GM18517 (cell line): ENCODE measurements around the gene SARNP.
"Not testable (repeated sequence)": the region's sequence is repeated elsewhere in the genome, so short reads cannot be mapped to it uniquely, and the experiment has no call there.

Source experiments
- ATAC-seq: cut with Tn5 transposase; IDR thresholded peaks from one replicate; pipeline ENCODE4 v1.9.1; 2021; ENCODE audit warnings: mild to moderate bottlenecking, moderate library complexity; ENCODE audit not compliant: unreplicated experiment

SARNP gene

DNA sequence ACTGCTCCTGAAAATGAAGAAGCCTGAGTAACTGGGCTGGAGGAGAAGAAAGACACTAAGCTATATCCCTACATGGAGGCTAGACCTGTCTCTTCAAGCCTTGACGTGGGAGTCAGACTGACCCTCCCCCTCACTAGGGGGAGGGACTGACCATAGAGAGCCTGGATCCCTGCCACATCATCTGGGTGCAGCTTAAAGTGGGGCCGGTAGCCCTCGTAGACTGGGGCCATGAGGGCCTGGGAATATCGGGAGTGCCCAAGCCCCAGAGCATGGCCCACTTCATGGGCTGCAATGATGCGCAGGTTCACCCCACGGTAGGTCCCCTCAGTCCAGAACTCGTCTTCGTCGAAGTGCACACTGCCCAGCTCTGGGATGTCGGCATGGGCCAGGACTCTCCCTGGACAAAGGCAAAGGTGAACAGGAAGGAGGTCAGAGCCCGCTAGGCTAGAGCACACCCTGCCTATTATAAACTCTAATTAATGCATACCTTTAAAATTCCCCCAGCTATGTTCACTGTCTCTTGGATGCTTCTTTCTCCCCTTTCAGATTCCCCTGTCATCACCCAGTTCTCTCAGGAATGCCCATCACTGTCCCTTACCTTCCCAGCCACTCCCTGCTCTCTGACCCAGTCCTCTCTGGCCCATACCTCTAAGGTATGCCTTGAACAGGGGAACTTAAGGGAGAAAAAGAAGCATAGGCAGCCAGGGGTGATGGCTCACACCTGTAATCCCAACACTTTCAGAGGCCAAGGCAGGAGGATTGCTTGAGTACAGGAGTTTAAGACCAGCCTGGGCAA, 22.0 kb upstream of the SARNP start:
- ATAC-seq = no peak

GRCh38 chr12:55838361-55838760, 20.8 kb upstream of the SARNP start:
- no peak for ATAC-seq

DNA sequence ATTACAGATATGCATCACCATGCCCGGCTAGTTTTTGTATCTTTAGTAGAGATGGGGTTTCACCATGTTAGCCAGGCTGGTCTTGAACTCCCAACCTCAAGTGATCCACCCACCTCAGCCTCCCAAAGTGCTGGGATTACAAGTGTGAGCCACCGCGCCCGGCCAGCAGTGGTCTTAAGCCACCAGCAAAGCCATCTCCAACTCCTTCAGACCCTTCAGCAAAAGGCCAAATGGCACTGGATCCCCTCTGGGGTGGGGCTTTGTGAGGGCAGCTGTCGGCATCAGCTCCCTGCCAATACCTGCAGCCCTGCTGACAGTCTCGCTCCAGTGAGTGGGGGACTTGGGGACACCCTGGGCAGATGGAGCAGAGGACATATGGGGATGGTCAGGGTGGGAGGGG, 16.9 kb upstream of the SARNP start:
- ATAC-seq = not testable (repeated sequence)

DNA sequence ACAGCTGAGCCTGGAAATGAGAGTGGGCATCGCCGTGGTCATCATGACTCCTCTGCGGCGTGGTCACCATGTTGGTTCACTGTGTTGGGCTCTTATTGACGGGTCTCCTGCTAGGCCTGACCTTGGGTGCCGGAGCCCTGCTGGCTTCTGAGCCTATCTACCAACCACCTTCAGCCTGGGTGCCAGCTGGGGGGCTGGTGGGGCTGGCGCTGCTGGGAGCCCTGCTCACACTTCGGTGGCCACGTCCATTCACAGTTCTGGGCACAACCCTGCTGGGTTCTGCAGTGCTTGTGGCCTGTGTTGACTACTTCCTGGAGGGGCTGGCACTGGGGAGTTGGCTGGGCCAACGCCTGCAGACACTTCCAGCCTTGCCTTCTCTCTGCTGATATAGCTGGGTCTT, 15.5 kb upstream of the SARNP start:
- no peak for ATAC-seq

GRCh38 chr12:55831447-55831815, 13.9 kb upstream of the SARNP start:
- ATAC-seq = no peak

GRCh38 chr12:55830601-55831446, 13.3 kb upstream of the SARNP start:
- no peak for ATAC-seq

DNA sequence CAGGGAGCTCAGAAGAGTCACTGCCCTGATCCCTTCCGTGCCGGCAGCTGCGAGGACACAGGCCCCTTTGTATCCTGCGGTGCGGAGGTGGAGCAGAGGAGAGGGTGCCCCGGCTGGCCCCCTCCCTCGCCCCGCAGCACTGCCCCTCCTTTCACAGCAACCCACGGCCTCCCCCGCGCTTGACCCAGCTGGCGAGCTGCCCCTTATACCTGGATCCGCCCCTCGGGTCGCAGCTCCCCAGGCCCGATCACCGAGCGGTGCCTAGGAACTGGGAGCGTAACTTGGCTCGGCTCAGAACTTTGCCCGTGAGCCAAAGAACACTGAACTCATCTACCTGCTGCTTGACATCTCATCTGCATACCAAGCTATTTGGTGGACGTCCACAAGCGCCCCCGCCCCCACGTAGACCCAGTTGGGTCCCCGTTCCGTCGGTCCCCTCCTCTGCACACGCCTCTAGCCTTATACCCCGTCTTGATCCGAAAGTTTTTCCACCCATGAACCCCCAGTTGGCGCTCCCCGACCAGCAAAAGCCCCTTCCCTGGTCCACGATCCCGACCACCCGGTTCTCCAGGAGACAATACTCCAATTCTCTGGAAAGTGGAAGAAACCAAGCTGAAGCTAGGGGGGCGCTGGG, 12.6 kb upstream of the SARNP start:
- peak; percentile 15 for ATAC-seq

DNA sequence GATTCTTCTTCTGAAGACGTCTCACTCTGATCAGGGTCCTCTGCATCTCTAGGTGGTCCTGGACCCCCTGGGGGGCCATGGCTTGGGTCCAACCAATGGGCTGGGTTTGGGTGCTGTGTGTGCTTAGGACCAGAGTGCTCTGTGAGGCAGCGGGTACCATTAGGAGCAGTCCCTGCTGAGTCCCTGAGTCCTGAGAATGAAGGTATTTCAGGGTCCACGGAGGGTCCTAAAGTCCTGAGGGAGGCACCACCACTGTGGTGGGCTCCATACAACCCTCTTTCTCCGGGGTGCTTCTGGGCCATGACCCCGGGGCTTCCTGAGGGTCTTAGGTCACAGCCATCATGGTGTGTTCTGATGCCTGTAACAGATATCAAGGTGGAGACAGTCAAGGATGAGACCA, 10.8 kb upstream of the SARNP start:
- ATAC-seq = no peak

DNA sequence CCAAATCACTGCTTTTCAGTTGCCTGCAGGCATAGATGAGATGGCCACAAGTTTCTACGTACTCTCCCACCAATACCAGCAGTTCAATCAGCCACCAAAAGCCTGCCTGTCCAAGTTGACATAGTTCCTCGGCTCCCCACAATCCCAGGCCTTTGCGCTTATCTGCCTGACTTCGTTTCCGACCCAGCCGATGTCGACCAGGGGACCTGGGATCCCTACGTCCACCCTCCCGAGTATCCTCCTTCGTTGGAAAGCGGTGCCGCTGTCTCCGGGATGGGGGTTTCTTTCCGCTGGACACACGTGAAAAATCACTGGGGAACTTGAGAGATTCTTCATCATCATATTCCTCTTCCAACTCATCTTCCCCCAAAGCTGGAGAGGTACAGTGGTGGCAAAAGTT, 10.3 kb upstream of the SARNP start:
- no peak for ATAC-seq

- no peak for ATAC-seq
Measured at GRCh38 chr12:55824726-55825125, 7.2 kb upstream of the SARNP start.

DNA sequence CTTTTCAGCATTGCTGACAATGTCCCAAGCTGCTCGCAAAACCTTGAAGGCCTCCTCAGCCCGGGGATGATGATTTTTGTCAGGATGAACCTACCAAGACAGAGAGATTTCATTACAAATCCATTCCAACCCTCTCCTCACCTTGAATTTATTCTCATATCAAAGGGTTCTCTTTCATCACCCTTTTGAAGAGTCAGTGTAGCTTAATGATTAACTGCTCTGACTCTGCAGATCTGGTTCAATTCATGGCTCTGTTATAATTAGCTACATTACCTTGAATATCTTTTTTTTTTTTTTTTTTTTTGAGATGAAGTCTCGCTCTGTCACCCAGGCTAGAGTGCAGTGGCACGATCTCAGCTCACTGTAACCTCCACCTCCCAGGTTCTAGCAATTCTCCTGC, 5.9 kb upstream of the SARNP start:
- ATAC-seq = no peak

GRCh38 chr12:55822228-55822627, 4.7 kb upstream of the SARNP start:
- ATAC-seq = no peak

GRCh38 chr12:55820679-55821078, 3.2 kb upstream of the SARNP start:
- no peak for ATAC-seq

- ATAC-seq = no peak
Measured at GRCh38 chr12:55818886-55819285, 1.4 kb upstream of the SARNP start.

DNA sequence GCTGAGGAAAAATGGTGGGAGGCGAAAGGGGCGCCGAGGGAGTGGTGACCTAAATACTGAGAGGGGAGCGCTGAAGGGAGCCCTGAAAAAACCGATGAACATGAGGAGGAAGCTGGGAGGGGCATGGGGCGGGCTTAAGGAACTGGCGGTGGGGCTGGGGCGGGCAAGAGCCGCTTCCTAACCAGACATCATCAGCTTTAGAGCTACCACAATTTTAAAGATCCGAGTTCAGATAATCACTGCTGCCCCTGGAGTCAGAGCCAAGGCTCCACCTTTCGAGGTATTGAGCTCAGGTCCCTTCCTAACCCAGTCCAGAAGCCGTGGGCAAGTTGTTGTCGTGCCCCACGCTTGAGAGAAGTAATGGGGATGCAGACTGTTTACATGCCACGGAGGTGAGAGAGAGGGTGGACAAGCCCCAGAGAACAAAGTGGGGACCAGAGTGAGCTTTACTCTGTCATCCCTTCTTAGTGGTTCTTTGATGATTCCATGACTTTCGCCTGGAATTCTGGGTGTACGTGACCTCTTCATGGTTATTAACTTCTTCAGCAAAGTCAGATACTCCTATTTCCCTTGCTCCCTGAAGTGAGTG, 710 bp upstream of the SARNP start:
- peak; percentile 8 for ATAC-seq

- ATAC-seq = no peak
Measured at GRCh38 chr12:55816881-55817344, 611 bp downstream of the SARNP start.

GRCh38 chr12:55815473-55815872, 2.1 kb downstream of the SARNP start:
- ATAC-seq = no peak

GRCh38 chr12:55814257-55814656, 3.3 kb downstream of the SARNP start:
- ATAC-seq = no peak

DNA sequence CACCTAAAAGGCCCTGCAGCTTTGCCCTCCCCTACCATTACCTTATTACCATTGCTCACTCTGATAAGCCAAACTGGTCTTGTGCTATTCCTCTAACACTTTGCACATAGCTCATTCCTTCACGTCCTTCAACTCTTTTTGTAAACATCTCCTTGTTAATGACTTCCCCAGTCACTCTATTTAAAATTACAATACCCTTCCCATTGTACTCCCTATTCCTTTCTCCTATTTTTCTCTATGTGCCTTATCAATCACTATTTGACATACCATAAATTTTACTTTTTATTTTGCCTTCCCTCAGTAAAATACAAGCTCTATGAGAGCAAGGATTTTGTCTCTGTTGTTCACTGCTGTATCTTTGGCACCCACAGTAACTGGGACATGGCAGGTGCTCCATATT, 5.4 kb downstream of the SARNP start:
- no peak for ATAC-seq

DNA sequence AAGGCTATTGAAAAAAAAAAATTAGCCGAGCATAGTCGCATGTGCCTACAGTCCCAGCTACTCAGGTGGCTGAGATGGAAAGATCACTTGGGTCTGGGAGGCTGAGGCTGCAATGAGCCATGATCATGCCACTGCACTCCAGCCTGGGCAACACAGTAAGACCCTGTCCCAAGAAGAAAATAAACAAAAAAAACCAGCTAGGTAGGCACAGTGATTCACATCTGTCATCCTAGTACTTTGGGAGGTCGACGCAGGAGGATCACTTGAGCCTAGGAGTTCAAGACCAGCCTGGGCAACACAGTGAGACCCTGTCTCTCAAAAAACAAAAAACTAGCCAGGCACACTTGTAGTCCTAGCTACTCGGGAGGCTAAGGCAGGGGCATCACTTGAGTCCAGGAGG, 8.2 kb downstream of the SARNP start:
- ATAC-seq = no peak

- no peak for ATAC-seq
Measured at GRCh38 chr12:55806982-55807381, 10.5 kb downstream of the SARNP start.
